ENCODE data around the gene METTL27.
"Not testable (repeated sequence)": the region's sequence is repeated elsewhere in the genome, so short reads cannot be mapped to it uniquely, and the experiment has no call there.

The METTL27 gene

GRCh38 chr7:73821597-73822285, 20.6 kb downstream of the METTL27 start:
- DNase-seq (ENCODE audit: low read depth in 1 of 2, low spot score in 1 of 2), result not testable (repeated sequence)

- no peak for DNase-seq (ENCODE audit: low read depth in 1 of 2, low spot score in 1 of 2)
These were observed 22.3 kb downstream of the METTL27 start for GRCh38 chr7:73820013-73820412.

- no peak for DNase-seq (ENCODE audit: low read depth in 1 of 2, low spot score in 1 of 2)
These were observed 25.2 kb downstream of the METTL27 start for GRCh38 chr7:73817121-73817520.

- no peak for DNase-seq (ENCODE audit: low read depth in 1 of 2, low spot score in 1 of 2)
These were observed 26.9 kb downstream of the METTL27 start for GRCh38 chr7:73815436-73815835.

GRCh38 chr7:73812996-73813395, 29.3 kb downstream of the METTL27 start:
- DNase-seq (ENCODE audit: low read depth in 1 of 2, low spot score in 1 of 2), result no peak

GRCh38 chr7:73811760-73812168, 30.6 kb downstream of the METTL27 start:
- DNase-seq (ENCODE audit: low read depth in 1 of 2, low spot score in 1 of 2), result peak; percentile 35 to 45

- DNase-seq (ENCODE audit: low read depth in 1 of 2, low spot score in 1 of 2), result no peak
These were observed 31.3 kb downstream of the METTL27 start for GRCh38 chr7:73810998-73811360.

- DNase-seq (ENCODE audit: low read depth in 1 of 2, low spot score in 1 of 2), result no peak
These were observed 32.8 kb downstream of the METTL27 start for GRCh38 chr7:73809467-73809951.

- DNase-seq (ENCODE audit: low read depth in 1 of 2, low spot score in 1 of 2), result no peak
These were observed 39.9 kb downstream of the METTL27 start for GRCh38 chr7:73802459-73802858.

- no peak for DNase-seq (ENCODE audit: low read depth in 1 of 2, low spot score in 1 of 2)
These were observed 40.7 kb downstream of the METTL27 start for GRCh38 chr7:73801577-73801976.

- DNase-seq (ENCODE audit: low read depth in 1 of 2, low spot score in 1 of 2), result no peak
These were observed 42.8 kb downstream of the METTL27 start for GRCh38 chr7:73799282-73800141.

GRCh38 chr7:73797176-73797575, 45.1 kb downstream of the METTL27 start:
- not testable (repeated sequence) for DNase-seq (ENCODE audit: low read depth in 1 of 2, low spot score in 1 of 2)

GRCh38 chr7:73796656-73797055, 45.7 kb downstream of the METTL27 start:
- not testable (repeated sequence) for DNase-seq (ENCODE audit: low read depth in 1 of 2, low spot score in 1 of 2)

- DNase-seq (ENCODE audit: low read depth in 1 of 2, low spot score in 1 of 2), result not testable (repeated sequence)
These were observed 47.1 kb downstream of the METTL27 start for GRCh38 chr7:73795188-73795587.

GRCh38 chr7:73791170-73791690, 51.1 kb downstream of the METTL27 start:
- not testable (repeated sequence) for DNase-seq (ENCODE audit: low read depth in 1 of 2, low spot score in 1 of 2)

GRCh38 chr7:73789051-73789450, 53.3 kb downstream of the METTL27 start:
- DNase-seq (ENCODE audit: low read depth in 1 of 2, low spot score in 1 of 2), result no peak

GRCh38 chr7:73787786-73788048, 54.6 kb downstream of the METTL27 start:
- DNase-seq (ENCODE audit: low read depth in 1 of 2, low spot score in 1 of 2), result not testable (repeated sequence)

GRCh38 chr7:73786588-73786987, 55.7 kb downstream of the METTL27 start:
- no peak for DNase-seq (ENCODE audit: low read depth in 1 of 2, low spot score in 1 of 2)
